ENCODE results near the gene SYTL3.
"Not testable (repeated sequence)": the region's sequence is repeated elsewhere in the genome, so short reads cannot be mapped to it uniquely, and the experiment has no call there.

The SYTL3 gene

DNA sequence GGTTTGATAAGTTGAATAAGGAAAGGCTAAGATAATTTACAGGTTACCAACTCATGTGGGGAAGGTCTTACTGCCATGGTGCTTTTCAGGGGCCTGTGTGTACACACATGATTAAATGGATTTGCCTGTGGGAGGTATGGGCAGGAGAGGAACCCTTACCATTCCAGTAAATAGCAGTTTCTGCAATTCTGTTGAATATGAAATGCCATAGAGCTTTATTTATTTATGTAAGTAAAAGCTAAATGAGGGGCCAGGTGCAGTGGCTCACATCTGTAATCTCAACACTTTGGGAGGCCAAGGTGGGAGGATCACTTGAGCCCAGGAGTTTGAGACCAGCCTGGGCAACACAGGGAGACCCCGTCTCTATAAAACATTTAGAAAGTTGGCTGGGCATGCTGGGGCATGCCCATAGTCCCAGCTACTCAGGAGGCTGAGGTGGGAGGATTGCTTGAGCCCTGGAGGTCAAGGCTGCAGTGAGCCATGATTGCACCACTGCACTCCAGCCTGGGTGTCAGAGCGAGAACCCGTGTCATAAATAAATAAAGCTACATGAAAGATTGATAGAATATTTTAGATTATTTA, 17.2 kb upstream of the SYTL3 start:
- not testable (repeated sequence) for DNase-seq; H3K79me1 ChIP-seq (ENCODE audit: low read length); H2BK120ac ChIP-seq (ENCODE audit: insufficient read depth, low read length, poor library complexity); H2AK5ac ChIP-seq (ENCODE audit: low read length); H3K14ac ChIP-seq (ENCODE audit: low read length); H3K9ac ChIP-seq (ENCODE audit: low read length); H3K79me2 ChIP-seq (ENCODE audit: control insufficient read depth, insufficient read depth, low read length, poor library complexity); H3K23ac ChIP-seq (ENCODE audit: low read length); H2AFZ ChIP-seq (ENCODE audit: insufficient read depth, low read length, poor library complexity); H2BK5ac ChIP-seq (ENCODE audit: low read depth, low read length, poor library complexity); H3K18ac ChIP-seq (ENCODE audit: low read length); H3K4me2 ChIP-seq (ENCODE audit: low read length); H3K27ac ChIP-seq (ENCODE audit: low read depth, low read length); H2BK12ac ChIP-seq (ENCODE audit: low read length); H3K4me3 ChIP-seq (ENCODE audit: low read depth, low read length); H3K9me3 ChIP-seq (ENCODE audit: insufficient read depth, low read depth, low read length); H4K8ac ChIP-seq (ENCODE audit: low read depth, low read length); H3K4me1 ChIP-seq (ENCODE audit: control insufficient read depth in 1 of 2, insufficient read depth in 2 of 2, low read length in 2 of 2); H4K12ac ChIP-seq (ENCODE audit: low read depth, low read length); H3K27me3 ChIP-seq (ENCODE audit: insufficient read depth, low read length); H3K4ac ChIP-seq (ENCODE audit: low read depth, low read length)
- no CpG with 5 or more reads among the region's 3 CpGs for WGBS (ENCODE audit: extremely low coverage, insufficient coverage, insufficient read length)
- H4K91ac ChIP-seq (ENCODE audit: low read depth, low read length) = peak overlapping the region; percentile 12
- H3K36me3 ChIP-seq (ENCODE audit: control insufficient read depth in 1 of 2, insufficient read depth in 2 of 2, low read length in 2 of 2) = peaks cover 39 to 49% of the 10 kb centered on the region in 2 experiments

DNA sequence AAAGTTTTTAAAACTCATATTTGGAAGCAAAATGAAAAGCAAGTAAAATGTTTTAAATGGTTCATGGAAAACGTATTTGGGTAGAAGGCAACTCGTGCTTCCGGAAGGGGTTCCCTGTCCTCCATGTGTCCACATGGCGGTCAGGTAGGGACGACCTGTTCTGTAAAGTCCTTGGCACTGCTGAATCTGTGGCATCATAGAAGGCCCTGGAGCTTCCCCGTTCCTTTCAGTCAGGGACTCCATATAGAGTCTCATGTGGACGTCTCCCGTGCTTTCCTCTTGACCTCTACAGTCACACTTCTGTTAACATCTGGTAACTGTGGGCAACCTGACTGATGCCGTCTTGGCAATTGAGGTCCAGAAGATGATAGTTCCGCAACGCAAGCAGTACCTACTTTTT, 16.7 kb upstream of the SYTL3 start:
- no peak overlapping the region for H3K23ac ChIP-seq (ENCODE audit: low read length)
- H3K9ac ChIP-seq (ENCODE audit: low read length) = no peak overlapping the region
- H2AFZ ChIP-seq (ENCODE audit: insufficient read depth, low read length, poor library complexity) = no peak overlapping the region
- WGBS (ENCODE audit: extremely low coverage, insufficient coverage, insufficient read length) = no CpG with 5 or more reads among the region's 11 CpGs
- no peak overlapping the region for H2BK120ac ChIP-seq (ENCODE audit: insufficient read depth, low read length, poor library complexity)
- H3K27me3 ChIP-seq (ENCODE audit: insufficient read depth, low read length) = no peaks in the 10 kb centered on the region
- no peak overlapping the region for H4K8ac ChIP-seq (ENCODE audit: low read depth, low read length)
- H4K12ac ChIP-seq (ENCODE audit: low read depth, low read length) = no peak overlapping the region
- H3K18ac ChIP-seq (ENCODE audit: low read length) = no peak overlapping the region
- H2AK5ac ChIP-seq (ENCODE audit: low read length) = no peak overlapping the region
- H3K79me1 ChIP-seq (ENCODE audit: low read length) = peaks cover 2% of the 10 kb centered on the region
- peaks cover 34 to 45% of the 10 kb centered on the region in 2 experiments for H3K36me3 ChIP-seq (ENCODE audit: control insufficient read depth in 1 of 2, insufficient read depth in 2 of 2, low read length in 2 of 2)
- peaks cover 0 to 4% of the 10 kb centered on the region in 2 experiments for H3K4me1 ChIP-seq (ENCODE audit: control insufficient read depth in 1 of 2, insufficient read depth in 2 of 2, low read length in 2 of 2)
- H3K27ac ChIP-seq (ENCODE audit: low read depth, low read length) = no peak overlapping the region
- DNase-seq = no peak
- H3K14ac ChIP-seq (ENCODE audit: low read length) = no peak overlapping the region
- no peaks in the 10 kb centered on the region for H3K79me2 ChIP-seq (ENCODE audit: control insufficient read depth, insufficient read depth, low read length, poor library complexity)
- no peaks in the 10 kb centered on the region for H3K9me3 ChIP-seq (ENCODE audit: insufficient read depth, low read depth, low read length)
- no peak overlapping the region for H3K4me3 ChIP-seq (ENCODE audit: low read depth, low read length)
- H3K4ac ChIP-seq (ENCODE audit: low read depth, low read length) = no peak overlapping the region
- no peak overlapping the region for H4K91ac ChIP-seq (ENCODE audit: low read depth, low read length)
- no peak overlapping the region for H2BK5ac ChIP-seq (ENCODE audit: low read depth, low read length, poor library complexity)
- no peak overlapping the region for H3K4me2 ChIP-seq (ENCODE audit: low read length)
- no peak overlapping the region for H2BK12ac ChIP-seq (ENCODE audit: low read length)

DNA sequence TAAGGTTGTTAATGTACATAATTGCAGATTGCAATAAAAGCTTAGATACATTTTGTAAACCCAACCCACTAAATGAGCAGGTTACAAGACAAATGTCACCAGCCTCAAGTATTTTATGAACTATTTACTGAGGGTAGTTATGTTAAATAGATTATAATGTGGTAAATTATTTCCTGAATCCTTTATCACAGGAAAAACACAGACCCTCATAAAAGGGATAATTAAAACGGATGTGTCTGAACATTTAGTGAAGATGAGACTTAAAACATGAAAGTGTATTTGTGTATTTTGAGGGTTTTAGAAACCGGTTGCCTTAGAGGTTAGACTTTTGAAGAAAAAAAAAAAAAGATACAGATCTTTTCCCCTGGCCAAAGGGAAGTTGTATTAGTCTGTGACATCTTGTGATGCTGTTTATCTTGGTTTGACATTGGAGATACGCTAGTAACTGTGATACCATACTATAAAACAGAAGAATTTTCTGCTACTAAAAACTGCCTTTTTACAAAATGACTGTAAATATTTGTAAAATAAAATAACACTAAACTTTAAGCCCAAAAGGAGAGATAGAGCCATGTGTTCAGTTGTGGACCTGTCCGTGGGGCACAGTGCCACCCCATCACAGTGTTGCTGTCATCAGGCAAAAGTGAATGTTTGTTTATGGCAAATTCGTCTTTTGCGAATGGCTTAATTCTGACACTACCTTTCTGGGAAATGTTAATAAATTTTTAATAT, 15.0 kb upstream of the SYTL3 start:
- H4K91ac ChIP-seq (ENCODE audit: low read depth, low read length) = no peak overlapping the region
- H3K79me2 ChIP-seq (ENCODE audit: control insufficient read depth, insufficient read depth, low read length, poor library complexity) = no peaks in the 10 kb centered on the region
- no peak overlapping the region for H4K8ac ChIP-seq (ENCODE audit: low read depth, low read length)
- no peak overlapping the region for H3K14ac ChIP-seq (ENCODE audit: low read length)
- no peak overlapping the region for H3K18ac ChIP-seq (ENCODE audit: low read length)
- no peak overlapping the region for H2BK12ac ChIP-seq (ENCODE audit: low read length)
- peaks cover 0 to 6% of the 10 kb centered on the region in 2 experiments for H3K4me1 ChIP-seq (ENCODE audit: control insufficient read depth in 1 of 2, insufficient read depth in 2 of 2, low read length in 2 of 2)
- H3K9ac ChIP-seq (ENCODE audit: low read length) = no peak overlapping the region
- H3K27me3 ChIP-seq (ENCODE audit: insufficient read depth, low read length) = no peaks in the 10 kb centered on the region
- no peak overlapping the region for H3K4me2 ChIP-seq (ENCODE audit: low read length)
- no peak overlapping the region for H3K23ac ChIP-seq (ENCODE audit: low read length)
- no peak overlapping the region for H2BK5ac ChIP-seq (ENCODE audit: low read depth, low read length, poor library complexity)
- H3K79me1 ChIP-seq (ENCODE audit: low read length) = peaks cover 2% of the 10 kb centered on the region
- no peak overlapping the region for H3K4me3 ChIP-seq (ENCODE audit: low read depth, low read length)
- H3K9me3 ChIP-seq (ENCODE audit: insufficient read depth, low read depth, low read length) = no peaks in the 10 kb centered on the region
- H3K27ac ChIP-seq (ENCODE audit: low read depth, low read length) = no peak overlapping the region
- no peak overlapping the region for H4K12ac ChIP-seq (ENCODE audit: low read depth, low read length)
- no peak overlapping the region for H2AK5ac ChIP-seq (ENCODE audit: low read length)
- H2BK120ac ChIP-seq (ENCODE audit: insufficient read depth, low read length, poor library complexity) = no peak overlapping the region
- H2AFZ ChIP-seq (ENCODE audit: insufficient read depth, low read length, poor library complexity) = no peak overlapping the region
- H3K36me3 ChIP-seq (ENCODE audit: control insufficient read depth in 1 of 2, insufficient read depth in 2 of 2, low read length in 2 of 2) = peaks cover 37 to 41% of the 10 kb centered on the region in 2 experiments
- H3K4ac ChIP-seq (ENCODE audit: low read depth, low read length) = no peak overlapping the region
- WGBS (ENCODE audit: extremely low coverage, insufficient coverage, insufficient read length) = 100% methylated on average over 1 of the region's 6 CpGs
- no peak for DNase-seq

DNA sequence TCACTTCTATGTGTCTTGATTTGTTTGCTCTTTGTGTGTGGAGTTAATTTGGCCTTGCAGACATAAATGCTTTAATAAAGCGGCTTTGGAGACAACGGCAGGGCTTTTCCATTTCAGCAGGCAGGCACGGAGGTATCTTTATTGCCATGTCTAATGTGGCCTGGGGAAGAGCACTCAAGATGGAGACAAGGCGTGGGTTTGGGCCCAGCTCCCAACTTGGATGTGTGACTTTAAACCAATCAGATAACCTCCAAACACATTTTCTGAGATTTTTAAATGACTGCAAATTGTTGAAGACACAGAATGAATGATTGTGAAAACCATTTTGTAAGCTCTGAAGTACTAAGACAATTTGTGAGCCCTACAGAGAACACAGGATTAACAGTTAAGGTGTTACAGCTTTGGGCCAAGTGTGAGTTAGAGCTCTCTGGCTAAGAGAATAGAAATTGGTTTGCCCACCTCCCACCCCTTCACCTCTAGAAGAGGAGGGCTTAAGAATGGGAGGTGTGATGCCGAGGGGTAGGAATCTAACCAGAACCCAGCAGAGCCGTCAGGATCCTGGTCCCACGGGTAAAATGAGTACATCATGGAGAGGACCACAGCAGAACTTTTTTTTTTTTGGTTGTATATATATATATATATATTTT, 14.3 kb upstream of the SYTL3 start:
- H2BK12ac ChIP-seq (ENCODE audit: low read length) = no peak overlapping the region
- H3K23ac ChIP-seq (ENCODE audit: low read length) = no peak overlapping the region
- no peak for DNase-seq
- no peak overlapping the region for H3K27ac ChIP-seq (ENCODE audit: low read depth, low read length)
- no peak overlapping the region for H4K91ac ChIP-seq (ENCODE audit: low read depth, low read length)
- H4K12ac ChIP-seq (ENCODE audit: low read depth, low read length) = no peak overlapping the region
- no peaks in the 10 kb centered on the region for H3K79me2 ChIP-seq (ENCODE audit: control insufficient read depth, insufficient read depth, low read length, poor library complexity)
- H3K14ac ChIP-seq (ENCODE audit: low read length) = no peak overlapping the region
- no peak overlapping the region for H3K4me3 ChIP-seq (ENCODE audit: low read depth, low read length)
- H3K4me2 ChIP-seq (ENCODE audit: low read length) = no peak overlapping the region
- no peak overlapping the region for H2BK5ac ChIP-seq (ENCODE audit: low read depth, low read length, poor library complexity)
- H2BK120ac ChIP-seq (ENCODE audit: insufficient read depth, low read length, poor library complexity) = no peak overlapping the region
- no peaks in the 10 kb centered on the region for H3K9me3 ChIP-seq (ENCODE audit: insufficient read depth, low read depth, low read length)
- peaks cover 0 to 9% of the 10 kb centered on the region in 2 experiments for H3K4me1 ChIP-seq (ENCODE audit: control insufficient read depth in 1 of 2, insufficient read depth in 2 of 2, low read length in 2 of 2)
- H3K36me3 ChIP-seq (ENCODE audit: control insufficient read depth in 1 of 2, insufficient read depth in 2 of 2, low read length in 2 of 2) = peaks cover 37 to 43% of the 10 kb centered on the region in 2 experiments
- WGBS (ENCODE audit: extremely low coverage, insufficient coverage, insufficient read length) = no CpG with 5 or more reads among the region's 7 CpGs
- no peak overlapping the region for H3K18ac ChIP-seq (ENCODE audit: low read length)
- no peak overlapping the region for H3K4ac ChIP-seq (ENCODE audit: low read depth, low read length)
- peaks cover 2% of the 10 kb centered on the region for H3K79me1 ChIP-seq (ENCODE audit: low read length)
- no peak overlapping the region for H3K9ac ChIP-seq (ENCODE audit: low read length)
- no peaks in the 10 kb centered on the region for H3K27me3 ChIP-seq (ENCODE audit: insufficient read depth, low read length)
- no peak overlapping the region for H2AFZ ChIP-seq (ENCODE audit: insufficient read depth, low read length, poor library complexity)
- no peak overlapping the region for H4K8ac ChIP-seq (ENCODE audit: low read depth, low read length)
- H2AK5ac ChIP-seq (ENCODE audit: low read length) = no peak overlapping the region

All from trophoblast cell (in vitro differentiated cells and primary cell).